Stomach (tissue), 9 donors: Measurements from ENCODE around the gene SKI. TPM values are rescaled to one million over a fixed set of nuclear protein-coding genes. Genes with fewer than 3 reads are reported as not detected.
A peak's percentile ranks its signal among the peaks of the same experiment; 100 is the strongest.

Source experiments
- DNase-seq, 2 donors: peaks; one replicate each; pipeline versions ENCODE4 v3.0.0 to v3.0.0-alpha.2; 2013 to 2019
- H3K27ac ChIP-seq, 5 donors: fragments of 200-600 bp in 4 of 5; sonication (generic) in 4 of 5; one replicate each; pipeline ENCODE4 v1.5.1; 2013 to 2019; ENCODE audit warnings: mild to moderate bottlenecking in 1 of 5, moderate library complexity in 1 of 5
- H3K27me3 ChIP-seq, 3 donors: fragments of 200-600 bp; sonication (generic); one replicate each; pipeline ENCODE4 v1.5.1; 2017 to 2019; ENCODE audit warnings: mixed run types in 1 of 3
- H3K36me3 ChIP-seq, 4 donors: fragments of 200-600 bp; sonication (generic); 1 replicate in 3 of 4; 2 replicates in 1 of 4; pipeline ENCODE4 v1.5.1; 2016 to 2019
- H3K4me1 ChIP-seq, 4 donors: fragments of 200-600 bp; sonication (generic); one replicate each; pipeline ENCODE4 v1.5.1; 2016 to 2019
- H3K4me3 ChIP-seq, 4 donors: fragments of 200-600 bp; sonication (generic) in 3 of 4; one replicate each; pipeline ENCODE4 v1.5.1; 2016 to 2019; ENCODE audit warnings: mild to moderate bottlenecking in 1 of 4
- H3K9me3 ChIP-seq, 4 donors: fragments of 200-600 bp; sonication (generic); one replicate each; pipeline ENCODE4 v1.5.1; 2016 to 2019
- CTCF ChIP-seq, 7 experiments: fragments of 450-650 bp in 4 of 7; fragments of 200-600 bp in 3 of 7; sonication (generic) in 3 of 7; IDR thresholded peaks; one replicate each; pipeline ENCODE4 v1.5.1; 2016 to 2019; ENCODE audit warnings: antibody characterized with exemption in 7 of 7, control low read depth in 2 of 7, mild to moderate bottlenecking in 1 of 7
- EP300 ChIP-seq: sonication (generic); formaldehyde crosslinking; IDR thresholded peaks from one replicate; pipeline ENCODE4 v1.6.1; 2017; ENCODE audit warnings: antibody characterized with exemption
- POLR2A ChIP-seq, 4 donors: fragments of 450-650 bp; IDR thresholded peaks; one replicate each; pipeline ENCODE4 v1.6.1; 2016; ENCODE audit warnings: antibody characterized with exemption in 4 of 4, control low read depth in 2 of 4, mild to moderate bottlenecking in 1 of 4, moderate library complexity in 1 of 4
- POLR2AphosphoS5 ChIP-seq, 3 donors: sonication (generic); formaldehyde crosslinking; IDR thresholded peaks; one replicate each; pipeline ENCODE4 v1.6.1; 2016; ENCODE audit warnings: antibody characterized with exemption in 3 of 3
- WGBS, 5 donors: extraction: QIAGEN DNeasy Blood & Tissue Kit in 3 of 5; methylation state at CpG; one replicate each; pipeline versions ENCODE4 v1.1.5 to v1.1.7; 2013 to 2018; 5-methylcytosine and 5-hydroxymethylcytosine counted together
- intact Hi-C: fragments of 100-400 bp; cut with DNase I; formaldehyde crosslinking; loops from one replicate; pipeline ENCODE4 v1.15.1; 2023; ENCODE audit warnings: low total_unique reads
- polyA plus RNA-seq, 3 donors: library from polyadenylated mRNA; stranded (reverse); fragments of 200-250 nt; gene quantifications; one replicate each; pipeline ENCODE4 v1.2.3, GENCODE V29; 2013
- total RNA-seq, 5 donors: library from RNA; depleted of rRNA; stranded (reverse); fragments of >200 nt; gene quantifications; one replicate each; pipeline versions ENCODE4 v1.1.0 to v1.2.3, GENCODE V29; 2014 to 2016
- donor health status: healthy with polysubstance abuse.
- donor health status: Bipolar disorder and iron deficiency.
- donor health status: healthy.

SKI gene
- total and polyA plus RNA-seq, 8 donors: 7.4 to 84.0 (median 21.0) TPM

GRCh38 chr1:2315674-2316450 lies 87.7 kb downstream of the SKI start:
- Histone ChIP-seq H3K36me3 (no peaks in the 10 kb centered on the region), H3K9me3 (no peaks in the 10 kb centered on the region), H3K27ac (peak overlapping the region; percentile 41 to 95 (median 91)), H3K4me3 (peak overlapping the region in 2 of 4 donors; percentile 59 to 62), H3K27me3 (peaks cover 0 to 12% (median 0%) of the 10 kb centered on the region in 3 donors), H3K4me1 (peaks cover 44 to 69% (median 64%) of the 10 kb centered on the region in 4 donors)
- peak in 1 of 2 donors; percentile 54 for DNase-seq
- intact Hi-C loops: no loop called here
- 63 to 77% (median 73%) methylated on average over 15 to 21 of the region's 21 CpGs for WGBS, 5 donors
- TF ChIP-seq EP300 (no peak), CTCF (IDR thresholded peaks at IDR 0.05) (no peak), POLR2AphosphoS5 (IDR thresholded peaks at IDR 0.05) (no peak)

GRCh38 chr1:2316451-2316961 lies 88.4 kb downstream of the SKI start:
- peak overlapping the region in 4 of 5 donors; percentile 81 to 95 (median 92) for H3K27ac ChIP-seq
- 67 to 80% (median 75%) methylated on average over 9 to 16 of the region's 16 CpGs for WGBS, 5 donors
- intact Hi-C loops: no loop called here
- peaks cover 44 to 69% (median 64%) of the 10 kb centered on the region in 4 donors for H3K4me1 ChIP-seq
- DNase-seq: no peak
- H3K36me3 ChIP-seq: no peaks in the 10 kb centered on the region
- no peak for TF ChIP-seq EP300
- TF ChIP-seq POLR2AphosphoS5 (IDR thresholded peaks at IDR 0.05): no peak
- peaks cover 0 to 14% (median 3%) of the 10 kb centered on the region in 3 donors for H3K27me3 ChIP-seq
- H3K9me3 ChIP-seq: no peaks in the 10 kb centered on the region
- no peak overlapping the region for H3K4me3 ChIP-seq

GRCh38 chr1:2317230-2318065 lies 89.3 kb downstream of the SKI start:
- peaks cover 44 to 69% (median 64%) of the 10 kb centered on the region in 4 donors for H3K4me1 ChIP-seq
- DNase-seq: no peak
- peak overlapping the region in 3 of 5 donors; percentile 81 to 95 (median 91) for H3K27ac ChIP-seq
- WGBS, 5 donors: 85 to 91% (median 88%) methylated on average over 17 to 32 of the region's 32 CpGs
- no peaks in the 10 kb centered on the region for H3K9me3 ChIP-seq
- H3K27me3 ChIP-seq: peaks cover 0 to 23% (median 13%) of the 10 kb centered on the region in 3 donors
- no peak overlapping the region for H3K4me3 ChIP-seq
- H3K36me3 ChIP-seq: no peaks in the 10 kb centered on the region
- TF ChIP-seq EP300 (no peak), CTCF (IDR thresholded peaks at IDR 0.05) (no peak), POLR2AphosphoS5 (IDR thresholded peaks at IDR 0.05) (no peak), POLR2A (IDR thresholded peaks at IDR 0.05) (no peak)
- intact Hi-C loops: no loop called here

- H3K4me1 ChIP-seq: peaks cover 37 to 63% (median 56%) of the 10 kb centered on the region in 4 donors
Measured at GRCh38 chr1:2318314-2319278, 90.5 kb downstream of the SKI start.

More at GRCh38 chr1:2318314-2319278, 90.5 kb downstream of the SKI start:
- H3K4me3 ChIP-seq: no peak overlapping the region
- WGBS, 5 donors: 76 to 83% (median 77%) methylated on average over 36 to 41 of the region's 41 CpGs
- no peaks in the 10 kb centered on the region for H3K9me3 ChIP-seq
- intact Hi-C loops: no loop called here
- peak overlapping the region in 3 of 5 donors; percentile 50 to 95 (median 81) for H3K27ac ChIP-seq
- H3K27me3 ChIP-seq: peaks cover 0 to 29% (median 13%) of the 10 kb centered on the region in 3 donors
- DNase-seq: no peak
- TF ChIP-seq POLR2A (IDR thresholded peaks at IDR 0.05): no peak
- TF ChIP-seq POLR2AphosphoS5 (IDR thresholded peaks at IDR 0.05): no peak
- no peak for TF ChIP-seq EP300
- no peak for TF ChIP-seq CTCF (IDR thresholded peaks at IDR 0.05)
- no peaks in the 10 kb centered on the region for H3K36me3 ChIP-seq
